Measurements from ENCODE around the gene KLHL36. TPM values are rescaled to one million over a fixed set of nuclear protein-coding genes. Genes with fewer than 3 reads are reported as not detected.

The KLHL36 gene
- polyA plus RNA-seq, 1 of the 3 experiments (the other 2 are of a cell fraction) = 39.8 TPM

DNA sequence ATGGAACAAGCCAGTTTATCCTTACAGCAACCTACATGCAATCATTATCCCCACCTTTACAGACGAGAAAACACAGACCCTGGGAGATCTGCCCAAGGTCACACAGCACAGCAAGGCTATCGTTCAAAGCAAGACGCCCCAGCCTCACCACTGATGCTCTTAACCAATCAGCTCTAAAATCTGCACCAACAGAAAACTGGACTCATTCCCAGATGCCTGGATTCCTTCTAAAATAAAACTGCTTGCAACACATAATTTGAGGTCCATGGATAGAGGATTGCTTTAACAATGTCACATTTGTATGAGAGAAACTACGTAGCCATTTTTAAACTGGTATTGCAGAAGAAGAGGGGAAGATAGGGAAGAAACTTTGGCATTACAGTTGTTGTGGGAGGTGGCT, 37.3 kb upstream of the KLHL36 start:
- H3K27ac ChIP-seq (ENCODE audit: low read depth in 2 of 2, low read length in 1 of 2) = no peak overlapping the region; a peak in 1 of 4 replicates
- peaks cover 100% of the 10 kb centered on the region for H3K79me2 ChIP-seq (ENCODE audit: insufficient read depth)
- ChIA-PET CTCF (interaction anchor here (0.8 to 2.4 kb wide), 3 partner anchors 12 to 925 kb away, joined by 3 to 9 read pairs (median 8); no protein-coding TSS in a partner anchor), POLR2A (no interaction called here)
- no peaks in the 10 kb centered on the region for H3K9me2 ChIP-seq
- peaks cover 0 to 12% of the 10 kb centered on the region in 2 experiments for H3K36me3 ChIP-seq (replicated peaks in 1 of 2; ENCODE audit: control insufficient read depth in 1 of 2, insufficient read depth in 2 of 2, low read length in 1 of 2)
- peak; percentile 38; the same call in 1 of the 2 replicates for TF ChIP-seq GATA2 (CRISPR knock-in tag; IDR thresholded peaks at IDR 0.05)
- TF ChIP-seq TAF1 (IDR thresholded peaks at IDR 0.05; ENCODE audit: borderline replicate concordance, low read depth, low read length) = no peak
- no peaks in the 10 kb centered on the region for H3K9me3 ChIP-seq
- no peak overlapping the region for H2AFZ ChIP-seq (ENCODE audit: low read depth)
- WGBS (ENCODE audit: low lambda C conversion rate) = 61% methylated on average over 4 of the region's 4 CpGs
- peaks cover 8% of the 10 kb centered on the region for H3F3A ChIP-seq (replicated peaks; ENCODE audit: insufficient read depth)
- peaks cover 59% of the 10 kb centered on the region for H4K20me1 ChIP-seq (ENCODE audit: insufficient read depth)
- H3K4me1 ChIP-seq (ENCODE audit: control insufficient read depth in 1 of 2, insufficient read depth in 2 of 2, low read depth in 1 of 2, low read length in 1 of 2) = peaks cover 12 to 23% of the 10 kb centered on the region in 2 experiments; a peak in 3 of 4 replicates
- no peak overlapping the region for H3K9ac ChIP-seq
- no peaks in the 10 kb centered on the region for H3K27me3 ChIP-seq (ENCODE audit: insufficient read depth)
- no peak overlapping the region for H3K4me3 ChIP-seq (ENCODE audit: low read depth in 2 of 2, low read length in 1 of 2)
- no peak overlapping the region; the same call in 1 of the 2 replicates for H3K4me2 ChIP-seq
- DNase-seq = peak; percentile 59

DNA sequence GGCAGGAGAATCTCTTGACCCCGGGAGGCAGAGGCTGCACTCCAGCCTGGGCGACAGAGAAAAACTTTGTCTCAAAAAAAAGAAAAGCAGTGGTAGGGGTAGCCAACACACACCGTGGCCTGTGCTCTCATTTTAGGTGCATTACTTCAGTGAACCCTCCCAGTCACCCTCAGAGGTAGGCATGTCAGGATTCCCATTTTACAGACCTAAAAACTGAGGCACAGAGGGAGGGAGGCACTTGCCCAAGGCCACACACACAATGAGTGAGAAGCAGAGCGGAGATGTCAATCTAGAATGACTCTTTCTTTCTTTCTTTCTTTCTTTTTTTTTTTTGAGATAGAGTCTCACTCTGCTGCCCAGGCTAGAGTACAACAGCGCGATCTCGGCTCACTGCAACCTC, 35.6 kb upstream of the KLHL36 start:
- H3K9me2 ChIP-seq = no peaks in the 10 kb centered on the region
- DNase-seq = no peak
- no peak overlapping the region for H3K4me2 ChIP-seq
- peaks cover 69% of the 10 kb centered on the region for H4K20me1 ChIP-seq (ENCODE audit: insufficient read depth)
- H2AFZ ChIP-seq (ENCODE audit: low read depth) = no peak overlapping the region
- no peaks in the 10 kb centered on the region for H3K27me3 ChIP-seq (ENCODE audit: insufficient read depth)
- 98% methylated on average over 7 of the region's 7 CpGs for WGBS (ENCODE audit: low lambda C conversion rate)
- TF ChIP-seq, protein P1, sequence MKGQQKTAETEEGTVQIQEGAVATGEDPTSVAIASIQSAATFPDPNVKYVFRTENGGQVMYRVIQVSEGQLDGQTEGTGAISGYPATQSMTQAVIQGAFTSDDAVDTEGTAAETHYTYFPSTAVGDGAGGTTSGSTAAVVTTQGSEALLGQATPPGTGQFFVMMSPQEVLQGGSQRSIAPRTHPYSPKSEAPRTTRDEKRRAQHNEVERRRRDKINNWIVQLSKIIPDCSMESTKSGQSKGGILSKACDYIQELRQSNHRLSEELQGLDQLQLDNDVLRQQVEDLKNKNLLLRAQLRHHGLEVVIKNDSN (IDR thresholded peaks at IDR 0.05; ENCODE audit: borderline replicate concordance, low read depth) = no peak
- peaks cover 8% of the 10 kb centered on the region for H3F3A ChIP-seq (replicated peaks; ENCODE audit: insufficient read depth)
- no peak overlapping the region for H3K9ac ChIP-seq
- H3K9me3 ChIP-seq = no peaks in the 10 kb centered on the region
- ChIA-PET POLR2A (no interaction called here), CTCF (interaction anchor here (1.0 to 1.9 kb wide), 3 partner anchors 10 to 102 kb away, joined by 3 to 9 read pairs (median 7); no protein-coding TSS in a partner anchor)
- H3K4me1 ChIP-seq (ENCODE audit: control insufficient read depth in 1 of 2, insufficient read depth in 2 of 2, low read depth in 1 of 2, low read length in 1 of 2) = peaks cover 23% of the 10 kb centered on the region in 2 experiments; a peak in 3 of 4 replicates
- H3K27ac ChIP-seq (ENCODE audit: low read depth in 2 of 2, low read length in 1 of 2) = no peak overlapping the region
- no peak overlapping the region for H3K4me3 ChIP-seq (ENCODE audit: low read depth in 2 of 2, low read length in 1 of 2)
- H3K79me2 ChIP-seq (ENCODE audit: insufficient read depth) = peaks cover 100% of the 10 kb centered on the region
- H3K36me3 ChIP-seq (replicated peaks in 1 of 2; ENCODE audit: control insufficient read depth in 1 of 2, insufficient read depth in 2 of 2, low read length in 1 of 2) = peaks cover 0 to 13% of the 10 kb centered on the region in 2 experiments

DNA sequence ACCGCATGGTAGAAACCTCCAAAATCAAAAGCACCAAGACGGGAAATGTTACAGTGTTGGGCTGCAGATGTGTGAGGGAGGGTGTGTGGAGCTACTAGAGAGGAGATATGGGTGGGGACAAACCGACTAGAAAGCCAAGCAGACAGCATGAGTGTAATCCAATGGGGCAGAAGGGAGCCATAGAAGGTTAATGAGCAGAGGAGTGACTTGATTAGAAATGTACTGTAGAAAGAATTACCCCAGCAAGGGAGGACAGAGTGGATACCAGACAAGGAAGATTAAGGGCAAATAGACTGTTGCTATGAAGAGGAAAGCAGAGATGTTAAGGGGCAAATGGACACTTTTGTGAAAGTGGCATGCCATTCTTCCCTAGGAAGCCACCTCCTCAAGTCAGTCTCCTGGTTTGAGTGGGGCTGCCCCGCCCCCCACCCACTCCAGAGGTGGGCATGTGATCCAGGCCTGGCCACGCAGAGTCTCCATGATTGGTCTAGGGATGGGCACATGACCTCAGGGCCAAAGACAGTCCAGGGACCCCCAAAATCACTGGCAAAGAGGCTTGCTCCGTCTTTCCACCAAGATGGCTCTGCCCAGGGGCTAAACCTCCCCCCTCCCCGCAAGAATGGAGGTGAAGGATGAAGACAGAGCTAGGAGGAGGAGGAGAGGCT, 34.8 kb upstream of the KLHL36 start:
- no peaks in the 10 kb centered on the region for H3K9me2 ChIP-seq
- peaks cover 93% of the 10 kb centered on the region for H3K79me2 ChIP-seq (ENCODE audit: insufficient read depth)
- TF ChIP-seq, protein P2, sequence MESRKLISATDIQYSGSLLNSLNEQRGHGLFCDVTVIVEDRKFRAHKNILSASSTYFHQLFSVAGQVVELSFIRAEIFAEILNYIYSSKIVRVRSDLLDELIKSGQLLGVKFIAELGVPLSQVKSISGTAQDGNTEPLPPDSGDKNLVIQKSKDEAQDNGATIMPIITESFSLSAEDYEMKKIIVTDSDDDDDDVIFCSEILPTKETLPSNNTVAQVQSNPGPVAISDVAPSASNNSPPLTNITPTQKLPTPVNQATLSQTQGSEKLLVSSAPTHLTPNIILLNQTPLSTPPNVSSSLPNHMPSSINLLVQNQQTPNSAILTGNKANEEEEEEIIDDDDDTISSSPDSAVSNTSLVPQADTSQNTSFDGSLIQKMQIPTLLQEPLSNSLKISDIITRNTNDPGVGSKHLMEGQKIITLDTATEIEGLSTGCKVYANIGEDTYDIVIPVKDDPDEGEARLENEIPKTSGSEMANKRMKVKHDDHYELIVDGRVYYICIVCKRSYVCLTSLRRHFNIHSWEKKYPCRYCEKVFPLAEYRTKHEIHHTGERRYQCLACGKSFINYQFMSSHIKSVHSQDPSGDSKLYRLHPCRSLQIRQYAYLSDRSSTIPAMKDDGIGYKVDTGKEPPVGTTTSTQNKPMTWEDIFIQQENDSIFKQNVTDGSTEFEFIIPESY (IDR thresholded peaks at IDR 0.05; ENCODE audit: borderline replicate concordance, low read depth) = no peak
- TF ChIP-seq, protein P3, sequence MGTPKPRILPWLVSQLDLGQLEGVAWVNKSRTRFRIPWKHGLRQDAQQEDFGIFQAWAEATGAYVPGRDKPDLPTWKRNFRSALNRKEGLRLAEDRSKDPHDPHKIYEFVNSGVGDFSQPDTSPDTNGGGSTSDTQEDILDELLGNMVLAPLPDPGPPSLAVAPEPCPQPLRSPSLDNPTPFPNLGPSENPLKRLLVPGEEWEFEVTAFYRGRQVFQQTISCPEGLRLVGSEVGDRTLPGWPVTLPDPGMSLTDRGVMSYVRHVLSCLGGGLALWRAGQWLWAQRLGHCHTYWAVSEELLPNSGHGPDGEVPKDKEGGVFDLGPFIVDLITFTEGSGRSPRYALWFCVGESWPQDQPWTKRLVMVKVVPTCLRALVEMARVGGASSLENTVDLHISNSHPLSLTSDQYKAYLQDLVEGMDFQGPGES (IDR thresholded peaks at IDR 0.05; ENCODE audit: low read depth, low read length) = no peak
- TF ChIP-seq, protein P4, sequence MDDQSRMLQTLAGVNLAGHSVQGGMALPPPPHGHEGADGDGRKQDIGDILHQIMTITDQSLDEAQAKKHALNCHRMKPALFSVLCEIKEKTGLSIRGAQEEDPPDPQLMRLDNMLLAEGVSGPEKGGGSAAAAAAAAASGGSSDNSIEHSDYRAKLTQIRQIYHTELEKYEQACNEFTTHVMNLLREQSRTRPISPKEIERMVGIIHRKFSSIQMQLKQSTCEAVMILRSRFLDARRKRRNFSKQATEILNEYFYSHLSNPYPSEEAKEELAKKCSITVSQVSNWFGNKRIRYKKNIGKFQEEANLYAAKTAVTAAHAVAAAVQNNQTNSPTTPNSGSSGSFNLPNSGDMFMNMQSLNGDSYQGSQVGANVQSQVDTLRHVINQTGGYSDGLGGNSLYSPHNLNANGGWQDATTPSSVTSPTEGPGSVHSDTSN (IDR thresholded peaks at IDR 0.05) = no peak
- TF ChIP-seq TCF12 (IDR thresholded peaks at IDR 0.05) (no peak), JUND (IDR thresholded peaks at IDR 0.05) (no peak)
- TF ChIP-seq, protein P5, sequence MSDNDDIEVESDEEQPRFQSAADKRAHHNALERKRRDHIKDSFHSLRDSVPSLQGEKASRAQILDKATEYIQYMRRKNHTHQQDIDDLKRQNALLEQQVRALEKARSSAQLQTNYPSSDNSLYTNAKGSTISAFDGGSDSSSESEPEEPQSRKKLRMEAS (IDR thresholded peaks at IDR 0.05; ENCODE audit: low read depth) = no peak
- peaks cover 9% of the 10 kb centered on the region for H3F3A ChIP-seq (replicated peaks; ENCODE audit: insufficient read depth)
- H3K4me1 ChIP-seq (ENCODE audit: control insufficient read depth in 1 of 2, insufficient read depth in 2 of 2, low read depth in 1 of 2, low read length in 1 of 2) = peaks cover 24% of the 10 kb centered on the region in 2 experiments
- peaks cover 0 to 13% of the 10 kb centered on the region in 2 experiments for H3K36me3 ChIP-seq (replicated peaks in 1 of 2; ENCODE audit: control insufficient read depth in 1 of 2, insufficient read depth in 2 of 2, low read length in 1 of 2)
- H3K9me3 ChIP-seq = no peaks in the 10 kb centered on the region
- CTCF ChIA-PET = interaction anchor here (0.6 to 2.0 kb wide), 6 partner anchors 9 to 682 kb away, joined by 3 to 9 read pairs (median 6); no protein-coding TSS in a partner anchor
- H3K9ac ChIP-seq = no peak overlapping the region
- no peak for DNase-seq
- H3K4me2 ChIP-seq = no peak overlapping the region
- H3K27me3 ChIP-seq (ENCODE audit: insufficient read depth) = no peaks in the 10 kb centered on the region
- H2AFZ ChIP-seq (ENCODE audit: low read depth) = no peak overlapping the region
- no peak overlapping the region for H3K27ac ChIP-seq (ENCODE audit: low read depth in 2 of 2, low read length in 1 of 2)
- POLR2A ChIA-PET = no interaction called here
- H4K20me1 ChIP-seq (ENCODE audit: insufficient read depth) = peaks cover 69% of the 10 kb centered on the region
- WGBS (ENCODE audit: low lambda C conversion rate) = 83% methylated on average over 7 of the region's 7 CpGs
- no peak overlapping the region for H3K4me3 ChIP-seq (ENCODE audit: low read depth in 2 of 2, low read length in 1 of 2)

Measured in SK-N-SH (cell line).